Osteoblast (primary cell): ENCODE measurements around the gene CNTROB. TPM values are rescaled to one million over a fixed set of nuclear protein-coding genes. Genes with fewer than 3 reads are reported as not detected.

Experiments used
- DNase-seq: peaks from one replicate; pipeline ENCODE4 v3.0.0; 2011; ENCODE audit warnings: low spot score, mixed read lengths; ENCODE audit not compliant: insufficient read length; ENCODE audit errors: missing footprints
- H2AFZ ChIP-seq: 2 replicates; pipeline ENCODE4 v1.6.0; 2011; ENCODE audit warnings: mild to moderate bottlenecking, low read length
- H3K27ac ChIP-seq: 2 replicates; pipeline ENCODE4 v1.5.1; 2011; ENCODE audit warnings: mild to moderate bottlenecking, low read depth, low read length, moderate library complexity
- H3K27me3 ChIP-seq: 2 replicates; pipeline ENCODE4 v1.6.0; 2012; ENCODE audit warnings: mild to moderate bottlenecking, control low read depth, inconsistent platforms, low read length, moderate library complexity; ENCODE audit not compliant: insufficient read depth
- H3K36me3 ChIP-seq: 2 replicates; pipeline ENCODE4 v1.5.1; 2011; ENCODE audit warnings: mild to moderate bottlenecking, low read length, control low read depth, moderate library complexity; ENCODE audit not compliant: insufficient read depth
- H3K4me1 ChIP-seq: 2 replicates; pipeline ENCODE4 v1.5.1; 2011; ENCODE audit warnings: mild to moderate bottlenecking, low read length, control low read depth, moderate library complexity; ENCODE audit not compliant: insufficient read depth
- H3K4me2 ChIP-seq: 2 replicates; pipeline ENCODE4 v1.6.0; 2011; ENCODE audit warnings: mild to moderate bottlenecking, low read length; ENCODE audit not compliant: insufficient read depth
- H3K4me3 ChIP-seq: fragments of 200-600 bp; sonication (generic); 3 replicates; pipeline ENCODE4 v1.5.1; 2012; ENCODE audit warnings: mild to moderate bottlenecking, low read length, inconsistent platforms; ENCODE audit not compliant: insufficient read depth
- H3K79me2 ChIP-seq: 2 replicates; pipeline ENCODE4 v1.6.0; 2012; ENCODE audit warnings: mild to moderate bottlenecking, low read length, control low read depth, inconsistent platforms; ENCODE audit not compliant: insufficient read depth
- H3K9me3 ChIP-seq: 2 replicates; pipeline ENCODE4 v1.5.1; 2011; ENCODE audit warnings: low read depth, low read length, control low read depth
- H4K20me1 ChIP-seq: 2 replicates; pipeline ENCODE4 v1.6.0; 2012; ENCODE audit warnings: mild to moderate bottlenecking, low read length, control low read depth; ENCODE audit not compliant: insufficient read depth
- CTCF ChIP-seq: IDR thresholded peaks from 2 replicates; pipeline ENCODE4 v1.5.1; 2011; ENCODE audit warnings: mild to moderate bottlenecking, low read depth, low read length, moderate library complexity; ENCODE audit errors: extremely low read depth
- total RNA-seq: library from RNA; depleted of rRNA; stranded (reverse); fragments of >200 nt; gene quantifications from 2 replicates; pipeline ENCODE4 v1.2.3, GENCODE V29; 2012

CNTROB gene
- total RNA-seq, 1 donor: 20.6 TPM

DNA sequence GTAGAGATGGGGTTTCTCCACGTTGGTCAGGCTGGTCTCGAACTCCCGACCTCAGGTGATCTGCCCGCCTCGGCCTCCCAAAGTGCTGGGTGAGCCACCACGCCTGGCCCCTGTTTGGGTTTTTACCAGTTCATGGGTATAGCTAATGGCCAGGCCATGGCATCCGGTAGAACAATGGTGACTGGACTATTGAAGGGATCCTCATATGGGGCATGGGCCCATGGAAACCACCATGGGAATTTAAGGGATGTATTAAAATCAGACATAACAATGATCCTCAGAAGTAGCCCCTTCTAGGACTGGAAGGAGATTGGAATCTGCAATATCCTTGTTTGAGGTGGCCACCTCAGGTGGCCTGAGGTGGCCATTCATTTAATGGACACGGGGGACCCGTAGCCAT is 52.9 kb downstream of the CNTROB start:
- DNase-seq: no peak
- Histone ChIP-seq H3K4me2 (no peak overlapping the region), H3K36me3 (no peaks in the 10 kb centered on the region), H3K9me3 (no peaks in the 10 kb centered on the region), H3K79me2 (no peaks in the 10 kb centered on the region), H3K4me3 (no peak overlapping the region), H4K20me1 (no peaks in the 10 kb centered on the region), H3K27me3 (no peaks in the 10 kb centered on the region), H3K27ac (no peak overlapping the region), H3K4me1 (peaks cover 29% of the 10 kb centered on the region), H2AFZ (no peak overlapping the region)
- no peak for TF ChIP-seq CTCF

DNA sequence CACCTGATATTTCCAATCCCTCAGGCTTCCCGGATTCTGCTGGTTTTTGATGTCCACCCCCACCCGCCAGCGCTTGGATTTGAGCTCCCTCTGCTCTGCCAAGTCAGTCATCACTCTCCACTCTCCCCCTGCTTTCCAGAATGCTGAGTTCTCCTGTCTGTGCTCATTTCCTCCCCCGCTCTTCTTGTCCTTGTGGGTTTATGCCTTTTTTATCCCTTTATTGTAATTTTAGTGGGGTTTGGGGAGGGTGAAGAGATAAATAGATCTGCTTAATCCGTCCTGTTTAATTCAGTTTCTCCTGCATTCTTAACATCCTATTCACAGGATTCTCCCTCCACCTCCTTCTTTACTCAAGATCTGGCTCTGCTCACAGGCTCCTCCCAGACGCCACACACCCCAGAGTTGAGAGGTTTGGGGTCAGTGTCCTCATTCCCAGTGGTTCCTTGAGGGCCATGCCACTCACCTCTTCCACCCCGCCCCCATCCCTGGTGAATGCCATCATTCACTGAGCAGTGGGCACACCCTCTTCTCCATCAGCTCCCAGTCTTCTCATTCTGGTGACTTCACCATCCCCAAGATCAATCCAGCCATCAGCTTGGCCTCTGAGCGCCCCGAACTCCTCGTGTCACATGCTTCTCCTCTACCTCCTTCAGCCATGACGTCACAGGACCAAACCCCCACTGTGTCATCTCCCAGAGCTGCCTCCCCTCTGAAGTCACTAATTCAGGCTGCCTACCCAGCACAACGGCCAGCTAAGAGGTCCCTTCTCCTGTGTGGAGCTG is 55.3 kb downstream of the CNTROB start:
- H2AFZ ChIP-seq: peak overlapping the region; percentile 42
- DNase-seq: peak; percentile 51
- H3K36me3 ChIP-seq: no peaks in the 10 kb centered on the region
- H4K20me1 ChIP-seq: no peaks in the 10 kb centered on the region
- H3K4me3 ChIP-seq: no peak overlapping the region
- H3K4me2 ChIP-seq: peak overlapping the region; percentile 30
- peaks cover 20% of the 10 kb centered on the region for H3K4me1 ChIP-seq
- no peaks in the 10 kb centered on the region for H3K27me3 ChIP-seq
- no peak for TF ChIP-seq CTCF
- H3K9me3 ChIP-seq: no peaks in the 10 kb centered on the region
- no peaks in the 10 kb centered on the region for H3K79me2 ChIP-seq
- no peak overlapping the region for H3K27ac ChIP-seq

DNA sequence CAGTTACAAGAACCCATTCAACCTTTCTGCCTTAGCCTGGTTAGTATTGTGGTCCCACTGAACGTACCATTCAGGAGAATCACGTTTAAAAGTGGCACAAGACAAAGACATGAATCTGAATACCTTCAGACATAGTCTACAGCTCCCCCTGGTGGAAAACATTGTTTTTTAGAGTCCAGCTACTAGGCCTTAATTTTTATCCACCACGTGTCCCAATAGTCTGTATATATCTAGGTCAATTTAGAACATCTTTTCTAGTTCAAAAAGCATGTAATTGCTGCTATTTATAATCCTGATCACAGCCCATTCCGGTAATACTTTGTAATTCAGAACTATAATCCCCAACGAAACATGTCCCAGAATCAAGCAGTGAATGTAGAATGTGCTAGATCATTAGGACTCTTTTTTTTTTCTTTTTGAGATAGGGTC is 56.8 kb downstream of the CNTROB start:
- no peak overlapping the region for H3K27ac ChIP-seq
- H4K20me1 ChIP-seq: no peaks in the 10 kb centered on the region
- no peaks in the 10 kb centered on the region for H3K79me2 ChIP-seq
- no peak overlapping the region for H3K4me3 ChIP-seq
- no peaks in the 10 kb centered on the region for H3K9me3 ChIP-seq
- peaks cover 14% of the 10 kb centered on the region for H3K4me1 ChIP-seq
- H3K27me3 ChIP-seq: no peaks in the 10 kb centered on the region
- no peak overlapping the region for H3K4me2 ChIP-seq
- peak; percentile 61 for TF ChIP-seq CTCF
- no peak overlapping the region for H2AFZ ChIP-seq
- H3K36me3 ChIP-seq: no peaks in the 10 kb centered on the region
- DNase-seq: peak; percentile 87

DNA sequence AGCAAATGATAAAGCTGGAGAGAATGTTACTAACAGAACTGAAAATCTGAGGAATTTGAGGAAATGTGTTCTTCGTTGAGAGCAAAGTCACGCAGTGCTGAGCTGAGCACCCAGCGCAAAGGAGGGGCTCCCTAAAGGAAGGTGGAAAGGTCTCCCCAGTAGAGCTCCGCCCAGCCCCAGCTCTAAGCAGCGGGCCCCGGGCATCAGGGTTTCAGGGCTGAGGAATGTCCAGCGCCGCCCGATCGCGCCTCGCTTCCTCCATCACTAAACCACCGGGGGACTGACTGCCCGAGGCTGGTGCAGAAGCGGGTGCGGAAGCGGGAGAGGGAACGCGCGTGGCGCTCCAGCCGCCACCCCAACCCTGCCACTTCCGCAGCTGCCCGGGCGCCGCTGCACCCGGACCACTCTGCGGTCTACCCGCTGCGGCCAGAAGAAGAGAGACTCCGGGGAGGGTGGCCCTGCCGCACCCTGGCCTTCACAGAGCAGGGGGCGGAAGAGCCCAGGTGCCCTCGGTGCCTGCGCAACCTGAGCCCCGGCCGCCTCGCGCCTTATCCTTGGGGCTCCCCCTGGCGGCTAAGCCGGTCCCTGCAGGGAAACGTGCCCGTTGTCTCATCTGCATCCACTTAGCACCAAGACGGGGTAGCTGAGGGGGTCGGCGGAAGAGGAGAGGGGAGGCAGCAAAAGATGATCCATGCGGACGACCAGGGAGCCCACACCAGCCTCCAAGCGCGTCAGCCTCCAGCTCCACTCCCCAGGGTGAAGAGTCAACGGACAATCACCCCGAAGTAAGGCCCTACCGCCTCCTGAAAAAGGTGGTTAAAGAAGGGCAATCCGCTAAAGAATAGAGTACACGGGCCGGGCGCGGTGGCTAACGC is 58.0 kb downstream of the CNTROB start:
- Histone ChIP-seq H3K4me2 (peak overlapping the region; percentile 88), H3K9me3 (no peaks in the 10 kb centered on the region), H3K27me3 (no peaks in the 10 kb centered on the region), H3K27ac (no peak overlapping the region), H3K4me1 (peaks cover 14% of the 10 kb centered on the region), H2AFZ (peak overlapping the region; percentile 93), H4K20me1 (no peaks in the 10 kb centered on the region), H3K36me3 (no peaks in the 10 kb centered on the region), H3K79me2 (no peaks in the 10 kb centered on the region), H3K4me3 (peak overlapping the region; percentile 78)
- peak; percentile 94 for DNase-seq
- TF ChIP-seq CTCF: peak; percentile 85
